WERI-Rb-1 (cell line): ENCODE measurements around the gene HAVCR1.
"Not testable (repeated sequence)": the region's sequence is repeated elsewhere in the genome, so short reads cannot be mapped to it uniquely, and the experiment has no call there.

Experiments
- DNase-seq: peaks from one replicate; pipeline ENCODE4 v3.0.0-alpha.2; 2020
- H3K27ac ChIP-seq: fragments of 250-450 bp; sonication (Bioruptor Pico); 2 replicates; pipeline ENCODE4 v1.5.1; 2020; ENCODE audit warnings: mild to moderate bottlenecking, moderate library complexity
- H3K27me3 ChIP-seq: fragments of 250-450 bp; sonication (Bioruptor Pico); 2 replicates; pipeline ENCODE4 v1.5.1; 2021; ENCODE audit warnings: mild to moderate bottlenecking, low read depth, moderate library complexity; ENCODE audit not compliant: insufficient read depth, severe bottlenecking
- H3K36me3 ChIP-seq: fragments of 250-450 bp; sonication (Bioruptor Pico); 2 replicates; pipeline ENCODE4 v1.5.1; 2020; ENCODE audit warnings: mild to moderate bottlenecking, moderate library complexity
- H3K4me3 ChIP-seq: 2 replicates; pipeline ENCODE4 v1.5.1; 2011; ENCODE audit warnings: low read depth, mild to moderate bottlenecking, control low read depth, low read length
- H3K9me3 ChIP-seq: fragments of 250-450 bp; sonication (Bioruptor Pico); 2 replicates; pipeline ENCODE4 v1.5.1; 2021; ENCODE audit warnings: mild to moderate bottlenecking, moderate library complexity; ENCODE audit not compliant: severe bottlenecking
- TF ChIP-seq, protein P1 (sequence below): IDR thresholded peaks from 2 replicates; pipeline ENCODE4 v1.5.1; 2011; ENCODE audit warnings: low read depth, mild to moderate bottlenecking, control low read depth, inconsistent platforms, low read length

The HAVCR1 gene

GRCh38 chr5:157046041-157046440 is 12.9 kb downstream of the HAVCR1 start:
- peak; percentile 15 for DNase-seq
- Histone ChIP-seq H3K4me3 (no peak overlapping the region), H3K27me3 (no peaks in the 10 kb centered on the region), H3K36me3 (no peaks in the 10 kb centered on the region), H3K27ac (no peak overlapping the region), H3K9me3 (no peaks in the 10 kb centered on the region)
- TF ChIP-seq, protein P1, sequence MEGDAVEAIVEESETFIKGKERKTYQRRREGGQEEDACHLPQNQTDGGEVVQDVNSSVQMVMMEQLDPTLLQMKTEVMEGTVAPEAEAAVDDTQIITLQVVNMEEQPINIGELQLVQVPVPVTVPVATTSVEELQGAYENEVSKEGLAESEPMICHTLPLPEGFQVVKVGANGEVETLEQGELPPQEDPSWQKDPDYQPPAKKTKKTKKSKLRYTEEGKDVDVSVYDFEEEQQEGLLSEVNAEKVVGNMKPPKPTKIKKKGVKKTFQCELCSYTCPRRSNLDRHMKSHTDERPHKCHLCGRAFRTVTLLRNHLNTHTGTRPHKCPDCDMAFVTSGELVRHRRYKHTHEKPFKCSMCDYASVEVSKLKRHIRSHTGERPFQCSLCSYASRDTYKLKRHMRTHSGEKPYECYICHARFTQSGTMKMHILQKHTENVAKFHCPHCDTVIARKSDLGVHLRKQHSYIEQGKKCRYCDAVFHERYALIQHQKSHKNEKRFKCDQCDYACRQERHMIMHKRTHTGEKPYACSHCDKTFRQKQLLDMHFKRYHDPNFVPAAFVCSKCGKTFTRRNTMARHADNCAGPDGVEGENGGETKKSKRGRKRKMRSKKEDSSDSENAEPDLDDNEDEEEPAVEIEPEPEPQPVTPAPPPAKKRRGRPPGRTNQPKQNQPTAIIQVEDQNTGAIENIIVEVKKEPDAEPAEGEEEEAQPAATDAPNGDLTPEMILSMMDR: no peak

DNA sequence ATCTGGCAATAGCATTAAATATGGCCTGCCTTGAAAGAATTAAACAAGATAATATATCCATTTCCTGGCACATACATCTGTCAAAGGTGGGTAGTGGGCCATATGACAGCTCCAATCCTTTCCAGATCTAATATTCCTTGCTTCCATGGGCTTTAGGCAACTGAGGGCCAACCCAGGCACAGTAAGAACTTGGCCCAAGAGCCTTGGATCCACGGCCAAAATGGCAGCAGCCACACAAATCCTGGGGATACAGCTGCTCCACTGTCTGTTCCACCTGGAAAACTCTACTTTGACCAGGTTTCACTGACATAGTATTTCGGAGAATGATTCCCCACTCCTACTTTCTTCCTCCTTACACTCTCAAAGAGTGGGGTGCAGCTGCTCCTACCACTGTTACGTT is 13.3 kb downstream of the HAVCR1 start:
- TF ChIP-seq, protein P1: no peak
- H3K27me3 ChIP-seq: no peaks in the 10 kb centered on the region
- no peak for DNase-seq
- H3K27ac ChIP-seq: no peak overlapping the region
- no peak overlapping the region for H3K4me3 ChIP-seq
- H3K9me3 ChIP-seq: no peaks in the 10 kb centered on the region
- no peaks in the 10 kb centered on the region for H3K36me3 ChIP-seq

GRCh38 chr5:157038568-157039187 is 20.2 kb downstream of the HAVCR1 start:
- Histone ChIP-seq H3K27me3 (no peaks in the 10 kb centered on the region), H3K36me3 (no peaks in the 10 kb centered on the region), H3K4me3 (no peak overlapping the region), H3K9me3 (peaks cover 3% of the 10 kb centered on the region), H3K27ac (no peak overlapping the region)
- TF ChIP-seq, protein P1: no peak
- no peak for DNase-seq

DNA sequence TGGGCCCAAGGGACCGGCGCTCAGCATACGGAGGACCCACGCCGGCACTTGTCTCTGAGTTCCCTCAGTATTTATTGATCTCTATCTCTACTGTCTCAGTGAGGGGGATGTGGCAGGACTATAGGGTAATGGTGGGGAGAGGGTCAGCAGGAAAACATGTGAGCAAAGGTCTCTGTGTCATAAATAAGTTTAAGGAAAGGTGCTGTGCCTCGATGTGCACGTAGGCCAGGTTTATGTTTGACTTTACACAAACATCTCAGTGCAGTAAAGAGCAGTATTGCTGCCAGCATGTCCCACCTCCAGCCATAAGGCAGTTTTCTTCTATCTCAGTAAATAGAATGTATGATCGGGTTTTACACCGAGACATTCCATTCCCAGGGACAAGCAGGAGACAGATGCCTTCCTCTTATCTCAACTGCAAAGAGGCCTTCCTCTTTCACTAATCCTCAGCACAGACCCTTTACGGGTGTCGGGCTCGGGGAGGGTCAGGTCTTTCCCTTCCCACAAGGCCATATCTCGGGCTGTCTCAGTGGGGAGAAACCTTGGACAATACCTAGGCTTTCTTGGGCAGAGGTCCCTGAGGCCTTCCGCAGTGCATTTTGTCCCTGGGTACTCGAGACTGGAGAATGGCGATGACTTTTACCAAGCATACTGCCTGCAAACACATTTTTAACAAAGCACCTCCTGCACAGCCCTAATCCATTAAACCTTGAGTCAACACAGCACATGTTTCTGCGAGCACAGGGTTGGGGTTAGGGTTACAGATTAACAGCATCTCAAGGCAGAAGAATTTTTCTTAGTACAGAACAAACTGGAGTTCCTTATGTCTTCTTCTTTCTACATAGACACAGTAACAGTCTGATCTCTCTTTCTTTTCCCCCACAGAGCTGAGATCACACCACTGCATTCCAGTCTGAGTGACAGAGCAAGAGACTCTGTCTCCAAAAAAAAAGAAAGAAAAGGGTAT is 24.5 kb downstream of the HAVCR1 start:
- H3K27me3 ChIP-seq, H3K9me3 ChIP-seq, H3K36me3 ChIP-seq: not testable (repeated sequence)
- Histone ChIP-seq H3K27ac (peak overlapping the region; percentile 77), H3K4me3 (0 out of 2 replicates have a peak overlapping the region, but pooled peaks have one; percentile 14)
- peak; percentile 80 for DNase-seq

DNA sequence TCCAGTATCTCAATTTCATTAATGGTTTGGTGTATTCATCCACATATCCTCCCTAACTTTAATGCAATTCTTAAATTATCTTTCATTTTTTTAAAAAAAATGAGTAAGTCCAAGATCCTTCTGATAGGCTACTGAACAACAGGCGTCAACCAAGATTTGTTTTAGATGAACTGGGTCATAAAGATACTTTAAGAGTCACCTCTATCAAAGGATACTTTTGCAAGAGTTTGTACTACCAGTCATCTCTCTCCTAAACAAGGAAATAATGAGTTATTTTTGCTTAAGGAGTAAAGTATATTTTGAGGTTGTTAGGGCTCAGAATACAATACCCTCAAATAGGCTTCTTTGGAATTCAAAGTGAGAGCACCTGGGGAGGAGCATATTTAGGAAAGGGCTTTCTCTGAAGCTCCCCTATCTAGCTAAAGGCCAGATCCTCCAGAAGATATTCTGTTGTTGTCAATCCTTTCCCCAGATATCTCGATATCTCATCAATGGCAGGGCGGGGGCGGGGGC is 25.8 kb downstream of the HAVCR1 start:
- DNase-seq: no peak
- Histone ChIP-seq H3K27ac (no peak overlapping the region), H3K9me3 (peaks cover 3% of the 10 kb centered on the region), H3K27me3 (no peaks in the 10 kb centered on the region), H3K36me3 (no peaks in the 10 kb centered on the region), H3K4me3 (no peak overlapping the region)
- TF ChIP-seq, protein P1: no peak

DNA sequence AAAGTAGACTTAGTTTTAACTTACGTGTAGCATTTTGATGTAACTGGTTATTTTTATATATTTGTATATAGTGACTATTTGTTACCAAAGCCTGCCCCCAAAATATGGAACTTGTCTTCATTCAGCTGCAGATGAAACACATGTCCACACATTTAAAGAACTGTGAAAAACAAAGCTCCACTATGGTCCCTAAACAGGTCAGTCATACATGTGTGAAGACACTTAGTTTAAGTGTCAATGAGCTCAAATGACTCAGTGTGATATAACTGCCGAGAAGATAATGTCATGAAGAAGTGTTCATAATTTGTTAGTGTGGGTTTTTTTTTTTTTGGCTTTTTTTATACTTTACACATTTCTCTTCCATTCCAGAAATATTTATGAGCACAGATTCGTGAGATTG is 28.2 kb downstream of the HAVCR1 start:
- no peaks in the 10 kb centered on the region for H3K36me3 ChIP-seq
- DNase-seq: no peak
- H3K9me3 ChIP-seq: no peaks in the 10 kb centered on the region
- no peaks in the 10 kb centered on the region for H3K27me3 ChIP-seq
- H3K27ac ChIP-seq: no peak overlapping the region
- no peak overlapping the region for H3K4me3 ChIP-seq
- TF ChIP-seq, protein P1: no peak
